ENCODE data around the gene CBX2.

Gene CBX2

GRCh38 chr17:79801156-79802038 is 23.4 kb downstream of the CBX2 start:
- DNase-seq = no peak

- no peak for DNase-seq
Measured at GRCh38 chr17:79802039-79802735, 24.2 kb downstream of the CBX2 start.

GRCh38 chr17:79802736-79803420 is 24.9 kb downstream of the CBX2 start:
- DNase-seq = no peak

- DNase-seq = no peak
Measured at GRCh38 chr17:79803421-79803996, 25.6 kb downstream of the CBX2 start.

- DNase-seq = no peak
Measured at GRCh38 chr17:79803997-79804855, 26.3 kb downstream of the CBX2 start.

GRCh38 chr17:79804856-79805696 is 27.1 kb downstream of the CBX2 start:
- DNase-seq = no peak

- DNase-seq = no peak
Measured at GRCh38 chr17:79806446-79806760, 28.5 kb downstream of the CBX2 start.

GRCh38 chr17:79806863-79807720 is 29.1 kb downstream of the CBX2 start:
- DNase-seq = no peak

- peak; percentile 61 for DNase-seq
Measured at GRCh38 chr17:79808763-79809529, 31.0 kb downstream of the CBX2 start.

GRCh38 chr17:79809530-79810129 is 31.7 kb downstream of the CBX2 start:
- peak; percentile 72 for DNase-seq

- peak; percentile 82 for DNase-seq
Measured at GRCh38 chr17:79810130-79811010, 32.4 kb downstream of the CBX2 start.

- DNase-seq = peak; percentile 77
Measured at GRCh38 chr17:79811011-79811867, 33.3 kb downstream of the CBX2 start.

GRCh38 chr17:79811868-79812352 is 34.0 kb downstream of the CBX2 start:
- no peak for DNase-seq

GRCh38 chr17:79812353-79813258 is 34.7 kb downstream of the CBX2 start:
- no peak for DNase-seq

GRCh38 chr17:79813297-79814126 is 35.6 kb downstream of the CBX2 start:
- no peak for DNase-seq

Data from NCI-H2029 (cell line).